ENCODE measurements around the gene WDR13. TPM values are rescaled to one million over a fixed set of nuclear protein-coding genes. Genes with fewer than 3 reads are reported as not detected.

Gene WDR13
- total RNA-seq, 1 donor from 2014 or later: 92.3 TPM

- H3K36me3 Mint-ChIP-seq (ENCODE audit: low read depth): peaks cover 18% of the 10 kb centered on the region
- H3K9me3 Mint-ChIP-seq (ENCODE audit: low read depth): peaks cover 9% of the 10 kb centered on the region
- peak; percentile 85 for DNase-seq (ENCODE audit: low spot score)
- peaks cover 3% of the 10 kb centered on the region for H3K4me1 Mint-ChIP-seq (ENCODE audit: low read depth)
- H3K27me3 Mint-ChIP-seq (ENCODE audit: low read depth): no peaks in the 10 kb centered on the region
- no peak for TF ChIP-seq CTCF (IDR thresholded peaks at IDR 0.05)
- H3K4me3 Mint-ChIP-seq (ENCODE audit: unreplicated experiment): no peak overlapping the region
- H3K27ac Mint-ChIP-seq (ENCODE audit: unreplicated experiment): no peak overlapping the region
These were observed 37.2 kb upstream of the WDR13 start for GRCh38 chrX:48560056-48560455.

DNA sequence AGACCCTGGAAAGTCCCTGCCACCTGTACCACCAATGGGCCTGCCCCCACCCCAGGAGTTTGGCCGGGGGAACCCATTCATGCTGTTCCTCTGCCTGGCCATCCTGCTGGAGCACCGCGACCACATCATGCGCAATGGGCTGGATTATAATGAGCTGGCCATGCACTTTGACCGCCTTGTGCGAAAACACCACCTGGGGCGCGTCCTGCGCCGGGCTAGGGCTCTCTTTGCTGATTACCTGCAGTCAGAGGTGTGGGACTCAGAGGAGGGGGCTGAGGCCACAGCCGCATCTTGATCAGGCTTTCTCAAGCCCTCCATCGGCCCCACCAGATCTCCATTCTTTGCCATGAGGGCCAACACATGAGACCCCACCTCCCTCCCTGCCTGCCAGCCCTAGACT is 36.6 kb upstream of the WDR13 start:
- no peak for TF ChIP-seq CTCF (IDR thresholded peaks at IDR 0.05)
- H3K4me3 Mint-ChIP-seq (ENCODE audit: unreplicated experiment): no peak overlapping the region
- H3K27ac Mint-ChIP-seq (ENCODE audit: unreplicated experiment): no peak overlapping the region
- H3K9me3 Mint-ChIP-seq (ENCODE audit: low read depth): peaks cover 9% of the 10 kb centered on the region
- H3K4me1 Mint-ChIP-seq (ENCODE audit: low read depth): peaks cover 3% of the 10 kb centered on the region
- DNase-seq (ENCODE audit: low spot score): peak; percentile 85
- no peaks in the 10 kb centered on the region for H3K27me3 Mint-ChIP-seq (ENCODE audit: low read depth)
- H3K36me3 Mint-ChIP-seq (ENCODE audit: low read depth): peaks cover 15% of the 10 kb centered on the region

GRCh38 chrX:48569958-48570357 is 27.3 kb upstream of the WDR13 start:
- H3K9me3 Mint-ChIP-seq (ENCODE audit: low read depth): no peaks in the 10 kb centered on the region
- DNase-seq (ENCODE audit: low spot score): no peak
- no peak overlapping the region for H3K27ac Mint-ChIP-seq (ENCODE audit: unreplicated experiment)
- H3K4me3 Mint-ChIP-seq (ENCODE audit: unreplicated experiment): no peak overlapping the region
- H3K36me3 Mint-ChIP-seq (ENCODE audit: low read depth): peaks cover 2% of the 10 kb centered on the region
- TF ChIP-seq CTCF (IDR thresholded peaks at IDR 0.05): no peak
- H3K4me1 Mint-ChIP-seq (ENCODE audit: low read depth): peaks cover 6% of the 10 kb centered on the region
- no peaks in the 10 kb centered on the region for H3K27me3 Mint-ChIP-seq (ENCODE audit: low read depth)

GRCh38 chrX:48573690-48574269 is 23.5 kb upstream of the WDR13 start:
- peaks cover 18% of the 10 kb centered on the region for H3K36me3 Mint-ChIP-seq (ENCODE audit: low read depth)
- no peak for DNase-seq (ENCODE audit: low spot score)
- peaks cover 26% of the 10 kb centered on the region for H3K4me1 Mint-ChIP-seq (ENCODE audit: low read depth)
- peak overlapping the region; percentile 98 for H3K4me3 Mint-ChIP-seq (ENCODE audit: unreplicated experiment)
- no peaks in the 10 kb centered on the region for H3K9me3 Mint-ChIP-seq (ENCODE audit: low read depth)
- no peak for TF ChIP-seq CTCF (IDR thresholded peaks at IDR 0.05)
- no peaks in the 10 kb centered on the region for H3K27me3 Mint-ChIP-seq (ENCODE audit: low read depth)
- H3K27ac Mint-ChIP-seq (ENCODE audit: unreplicated experiment): peak overlapping the region; percentile 100

GRCh38 chrX:48574270-48575266 is 22.7 kb upstream of the WDR13 start, which contains the start of gene RBM3:
Gene RBM3, plus strand, starts transcription at chrX:48574484. Its CDS starts 697 bp downstream, at chrX:48575181.
- Mint-ChIP-seq H3K27ac (ENCODE audit: unreplicated experiment) (peak within 1 kb of the TSS; percentile 100), H3K4me1 (ENCODE audit: low read depth) (peaks cover 29% of the 10 kb centered on the region), H3K36me3 (ENCODE audit: low read depth) (peaks cover 20% of the 10 kb centered on the region), H3K9me3 (ENCODE audit: low read depth) (no peaks in the 10 kb centered on the region), H3K27me3 (ENCODE audit: low read depth) (no peaks in the 10 kb centered on the region), H3K4me3 (ENCODE audit: unreplicated experiment) (peak within 1 kb of the TSS; percentile 98)
- peak; percentile 67 for TF ChIP-seq CTCF (IDR thresholded peaks at IDR 0.05)
- peak; percentile 97 for DNase-seq (ENCODE audit: low spot score)

Measured in chondrocyte (in vitro differentiated cells).